ENCODE data around the gene SEPTIN3.

The SEPTIN3 gene

GRCh38 chr22:41969110-41969646, at the start of gene SEPTIN3:
Gene SEPTIN3 (plus strand): TSS chr22:41969443. CDS start chr22:41971493, 2,050 bp downstream.
- DNase-seq: no peak

- no peak for DNase-seq
Measured at GRCh38 chr22:41920271-41920976, 48.8 kb upstream of the SEPTIN3 start.

GRCh38 chr22:41922328-41922727, 46.9 kb upstream of the SEPTIN3 start:
- DNase-seq: no peak

- DNase-seq: no peak
Measured at GRCh38 chr22:41922940-41923594, 46.2 kb upstream of the SEPTIN3 start.

- no peak for DNase-seq
Measured at GRCh38 chr22:41923595-41924276, 45.5 kb upstream of the SEPTIN3 start.

GRCh38 chr22:41925783-41926460, 43.3 kb upstream of the SEPTIN3 start:
- DNase-seq: no peak

- DNase-seq: no peak
Measured at GRCh38 chr22:41927813-41928212, 41.4 kb upstream of the SEPTIN3 start.

GRCh38 chr22:41928593-41929417, 40.4 kb upstream of the SEPTIN3 start:
- no peak for DNase-seq

- no peak for DNase-seq
Measured at GRCh38 chr22:41929418-41929810, 39.8 kb upstream of the SEPTIN3 start.

- no peak for DNase-seq
Measured at GRCh38 chr22:41931701-41932269, 37.5 kb upstream of the SEPTIN3 start.

GRCh38 chr22:41932353-41932752, 36.9 kb upstream of the SEPTIN3 start:
- no peak for DNase-seq

GRCh38 chr22:41933411-41934177, 35.6 kb upstream of the SEPTIN3 start:
- no peak for DNase-seq

- DNase-seq: no peak
Measured at GRCh38 chr22:41934284-41935014, 34.8 kb upstream of the SEPTIN3 start.

- DNase-seq: no peak
Measured at GRCh38 chr22:41935015-41935351, 34.3 kb upstream of the SEPTIN3 start.

GRCh38 chr22:41935509-41935908, 33.7 kb upstream of the SEPTIN3 start:
- DNase-seq: no peak

- no peak for DNase-seq
Measured at GRCh38 chr22:41936894-41937169, 32.4 kb upstream of the SEPTIN3 start.

GRCh38 chr22:41939981-41940831, 29.0 kb upstream of the SEPTIN3 start:
- DNase-seq: no peak

GRCh38 chr22:41940832-41941765, 28.1 kb upstream of the SEPTIN3 start:
- DNase-seq: no peak

Measured in DMS 273 treated with DMSO at 0.1 percent for 48 hours (cell line).